GM19025 (cell line): ENCODE data around the gene PRORP.
"Not testable (repeated sequence)": the region's sequence is repeated elsewhere in the genome, so short reads cannot be mapped to it uniquely, and the experiment has no call there.

Source experiments
- ATAC-seq: cut with Tn5 transposase; IDR thresholded peaks from one replicate; pipeline ENCODE4 v1.9.1; 2021; ENCODE audit warnings: mild to moderate bottlenecking, low read depth, moderate library complexity; ENCODE audit not compliant: unreplicated experiment

PRORP gene

GRCh38 chr14:35121887-35122695, at the start of gene PRORP, which contains the start of gene PPP2R3C:
Gene PRORP, plus strand, starts transcription at chr14:35122552. Its CDS starts 694 bp downstream, at chr14:35123246.
Gene PPP2R3C, minus strand, starts transcription at chr14:35121990. Its CDS starts 31 bp downstream, at chr14:35121959.
- ATAC-seq, result peak; percentile 75

DNA sequence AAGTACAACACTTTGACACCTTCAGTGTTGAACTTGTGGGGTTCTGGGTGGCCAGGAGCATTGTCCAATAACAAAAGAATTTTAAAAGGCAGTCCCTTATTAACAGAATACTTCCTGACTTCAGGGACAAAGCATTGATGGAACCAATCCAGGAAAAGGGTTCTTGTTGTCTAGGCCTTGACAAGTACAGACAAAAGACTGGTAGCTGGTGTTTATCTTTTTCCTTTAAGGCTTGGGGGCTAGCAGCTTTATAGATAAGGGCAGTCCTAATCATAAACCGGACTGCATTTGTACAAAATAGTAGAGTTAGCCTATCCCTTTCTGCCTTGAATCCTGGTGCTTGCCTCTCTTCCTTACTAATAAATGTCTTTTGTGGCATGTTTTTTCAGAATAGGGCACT, 48.9 kb upstream of the PRORP start:
- no peak for ATAC-seq

GRCh38 chr14:35078082-35078481, 44.3 kb upstream of the PRORP start:
- ATAC-seq, result no peak

GRCh38 chr14:35079742-35080141, 42.6 kb upstream of the PRORP start:
- no peak for ATAC-seq

- no peak for ATAC-seq
These were observed 38.7 kb upstream of the PRORP start for GRCh38 chr14:35083530-35084150.

GRCh38 chr14:35085441-35085840, 36.9 kb upstream of the PRORP start:
- no peak for ATAC-seq

- ATAC-seq, result no peak
These were observed 33.8 kb upstream of the PRORP start for GRCh38 chr14:35088514-35088913.

GRCh38 chr14:35094645-35095044, 27.7 kb upstream of the PRORP start:
- not testable (repeated sequence) for ATAC-seq

- no peak for ATAC-seq
These were observed 14.5 kb upstream of the PRORP start for GRCh38 chr14:35107866-35108265.

DNA sequence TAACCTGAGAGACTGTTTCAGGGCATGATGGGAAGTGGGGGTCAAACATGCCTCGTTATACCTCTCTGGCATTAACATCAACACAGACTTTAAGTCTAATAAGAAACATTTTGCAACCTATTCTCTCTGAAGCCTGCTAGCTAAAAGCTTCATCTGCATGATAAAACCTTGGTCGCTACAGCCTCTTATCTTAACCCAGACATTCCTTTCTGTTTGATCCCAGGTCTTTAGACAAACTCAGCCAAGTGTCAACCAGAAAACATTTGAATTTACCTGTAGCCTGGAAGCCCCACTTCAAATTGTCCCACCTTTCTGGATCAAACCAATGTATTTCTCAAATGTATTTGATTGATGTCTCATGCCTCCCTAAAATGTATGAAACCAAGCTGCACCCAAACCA, 9.7 kb upstream of the PRORP start:
- ATAC-seq, result no peak

GRCh38 chr14:35113308-35113950, 8.9 kb upstream of the PRORP start:
- no peak for ATAC-seq

DNA sequence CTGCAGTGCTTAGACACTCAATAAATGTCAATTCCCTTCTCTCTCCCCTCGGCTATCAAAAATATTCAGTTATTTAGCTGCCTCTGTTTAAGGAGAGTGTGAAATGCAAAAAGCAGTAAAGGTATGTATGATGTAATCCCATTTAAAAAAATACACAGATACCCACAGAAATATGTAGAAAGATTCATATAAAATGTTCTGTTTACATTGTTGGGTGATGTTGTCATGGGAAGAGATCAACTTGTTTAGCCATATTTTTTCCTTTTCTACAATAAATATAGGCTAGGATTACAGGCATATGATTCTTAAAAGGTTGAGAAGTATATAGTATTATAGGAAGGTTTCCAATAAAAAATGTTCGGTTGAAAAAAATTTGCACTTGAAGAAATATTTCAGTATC, 8.3 kb upstream of the PRORP start:
- no peak for ATAC-seq

GRCh38 chr14:35116242-35116641, 6.1 kb upstream of the PRORP start:
- no peak for ATAC-seq

DNA sequence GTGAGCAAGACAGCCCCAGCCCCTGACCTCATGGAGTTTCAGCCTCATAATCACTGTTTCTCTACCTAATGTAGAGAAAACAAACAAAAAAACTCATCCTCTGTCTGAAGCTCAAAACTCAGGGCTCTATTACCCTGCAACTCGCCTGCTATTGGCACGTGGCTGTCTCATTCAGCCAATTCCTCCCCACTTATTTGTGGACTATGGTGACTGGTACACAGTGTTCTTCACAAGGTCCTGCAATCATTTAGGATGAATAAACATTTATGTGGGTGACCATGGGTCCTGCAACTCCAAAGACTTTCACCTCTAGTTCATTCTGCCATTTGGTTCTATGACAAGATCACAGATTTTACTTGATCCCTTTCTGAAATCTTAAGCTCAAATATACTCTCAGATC, 5.2 kb upstream of the PRORP start:
- ATAC-seq, result no peak

DNA sequence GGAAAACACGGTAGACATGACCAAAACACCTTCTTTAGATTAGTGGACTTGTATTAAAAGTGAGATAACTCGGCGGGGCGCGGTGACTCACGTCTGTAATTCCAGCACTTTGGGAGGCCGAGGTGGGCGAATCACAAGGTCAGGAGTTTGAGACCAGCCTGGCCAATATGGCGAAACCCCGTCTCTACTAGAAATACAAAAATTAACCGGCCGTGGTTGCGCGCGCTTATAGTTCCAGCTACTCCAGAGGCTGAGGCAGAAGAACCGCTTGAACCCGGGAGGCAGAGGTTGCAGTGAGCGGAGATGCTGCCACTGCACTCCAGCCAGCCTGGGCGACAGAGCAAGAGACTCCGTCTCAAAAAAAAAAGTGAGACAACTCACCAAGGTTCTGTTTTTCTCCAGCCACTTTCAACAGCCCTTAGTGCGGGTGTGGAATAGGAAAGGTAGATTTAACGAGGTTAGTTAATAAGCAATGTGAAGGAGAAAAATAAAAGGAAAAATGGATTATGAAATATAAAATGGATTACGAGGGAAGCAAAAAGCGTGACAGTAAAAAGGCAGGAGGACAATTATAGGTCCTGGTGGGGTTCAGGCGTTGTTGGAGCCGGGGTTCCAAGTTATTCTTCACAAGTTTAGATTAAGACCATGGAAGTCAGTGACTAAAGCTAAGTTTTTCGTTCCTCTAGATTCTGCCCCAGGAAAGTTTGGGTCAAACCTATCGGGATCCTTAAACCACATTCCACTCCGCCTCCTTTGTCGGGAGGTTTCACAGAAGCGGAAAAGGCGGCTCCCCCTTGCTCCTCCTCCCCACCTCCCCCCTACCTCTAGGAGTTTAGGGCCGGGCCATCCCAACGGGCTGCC, 1.1 kb upstream of the PRORP start:
- no peak for ATAC-seq

GRCh38 chr14:35122696-35123387, 490 bp downstream of the PRORP start:
- ATAC-seq, result no peak

GRCh38 chr14:35123388-35123703, 994 bp downstream of the PRORP start:
- ATAC-seq, result no peak

DNA sequence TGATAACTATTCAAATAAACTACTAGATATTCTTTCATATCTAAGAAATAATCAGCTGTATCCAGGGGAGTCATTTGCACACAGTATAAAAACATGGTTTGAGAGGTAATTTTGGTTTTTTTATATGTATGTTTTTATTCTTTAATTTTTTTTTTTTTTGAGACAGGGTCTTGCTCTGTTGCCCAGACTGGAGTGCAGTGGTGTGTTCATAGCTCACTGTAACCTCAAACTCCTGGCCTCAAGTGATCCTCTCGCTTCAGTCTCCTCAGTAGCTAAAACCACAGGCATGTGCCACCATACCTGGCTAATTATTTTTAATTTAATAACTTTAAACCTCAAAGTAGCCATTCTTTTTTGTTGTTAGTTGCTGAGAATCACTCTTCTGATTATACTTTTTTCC, 1.8 kb downstream of the PRORP start:
- ATAC-seq, result no peak

DNA sequence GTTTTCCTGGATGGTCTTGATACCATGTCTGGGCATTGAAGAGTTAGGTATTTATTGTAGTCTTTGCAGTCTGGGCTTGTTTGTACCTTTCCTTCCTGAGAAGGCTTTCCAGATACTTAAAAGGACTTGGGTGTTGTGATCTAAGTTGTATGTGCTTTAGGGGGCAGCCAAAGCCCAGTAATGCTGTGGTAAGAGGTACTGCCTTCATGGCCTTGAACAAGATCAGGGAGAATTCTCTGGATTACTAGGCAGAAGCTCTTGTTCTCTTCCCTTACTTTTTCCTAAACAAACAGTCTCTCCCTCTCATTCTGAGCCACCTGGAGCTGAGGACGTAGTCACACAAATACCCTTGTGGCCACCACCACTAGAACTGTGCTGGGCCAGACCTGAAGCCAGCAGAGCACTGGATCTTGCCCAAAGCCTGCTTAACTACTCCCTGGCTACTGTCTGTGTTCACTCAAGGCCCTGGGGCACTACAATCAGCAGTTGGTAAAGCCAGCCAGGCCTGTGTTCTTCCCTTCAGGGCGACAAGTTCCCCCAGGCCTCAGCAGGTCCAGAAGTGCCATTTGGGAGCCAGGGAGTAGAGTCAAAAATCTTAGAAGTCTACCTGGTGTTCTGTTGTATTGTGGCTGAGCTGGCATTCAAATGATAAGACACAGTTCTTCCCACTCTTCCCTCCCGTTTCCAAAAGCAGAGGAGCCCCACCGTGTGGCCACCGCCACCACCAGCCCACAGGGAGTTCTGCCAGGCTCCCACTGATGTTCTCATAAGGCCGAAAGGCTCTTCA, 11.4 kb downstream of the PRORP start:
- ATAC-seq, result no peak
